ENCODE measurements around the gene ZSCAN26.

The ZSCAN26 gene

DNA sequence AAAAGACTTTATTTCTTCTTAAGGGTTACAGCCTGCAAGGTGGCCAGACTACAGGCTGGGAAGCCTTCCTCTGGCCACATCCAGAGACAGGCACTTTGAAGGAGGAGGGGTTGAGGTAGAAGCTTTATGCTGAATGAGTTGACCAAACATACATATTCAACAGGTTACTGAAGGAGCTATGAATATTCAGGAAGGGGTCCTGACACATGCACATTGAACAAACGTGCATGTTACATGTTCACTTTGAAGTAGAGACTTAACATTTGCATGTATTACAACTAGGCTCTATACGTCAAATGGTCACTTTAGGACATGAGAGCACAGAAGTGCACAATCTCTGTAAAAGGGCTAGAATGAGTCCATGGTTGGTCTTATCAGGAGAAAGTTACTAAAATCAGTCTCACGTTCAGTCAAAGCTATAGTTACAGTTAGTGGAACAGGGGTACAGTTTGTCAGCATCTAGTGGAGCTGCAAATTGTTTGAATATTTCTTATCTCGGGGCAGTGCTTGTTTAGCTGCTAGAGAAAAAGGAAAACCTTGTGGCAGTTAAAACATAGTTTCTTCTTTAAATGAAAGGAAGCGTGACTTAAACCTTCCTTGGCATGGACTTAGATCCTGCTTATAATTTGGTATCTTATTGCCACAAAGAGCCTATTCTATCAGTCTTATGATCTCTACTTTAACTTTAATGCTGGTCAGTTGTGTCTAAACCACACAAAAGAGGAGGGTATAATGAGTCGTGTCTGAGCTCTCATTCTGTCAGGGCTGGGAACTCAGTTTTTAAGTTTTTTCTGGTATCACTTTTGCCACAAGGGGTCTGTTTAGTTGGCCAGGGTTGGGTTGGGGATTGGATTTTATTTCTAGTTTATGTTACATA, 46.4 kb upstream of the ZSCAN26 start:
- Histone ChIP-seq H3K27me3 (ENCODE audit: control insufficient read depth, low read length) (peaks cover 16% of the 10 kb centered on the region), H3K4me2 (ENCODE audit: low read length) (0 out of 2 replicates have a peak overlapping the region, but pooled peaks have one; percentile 8)

DNA sequence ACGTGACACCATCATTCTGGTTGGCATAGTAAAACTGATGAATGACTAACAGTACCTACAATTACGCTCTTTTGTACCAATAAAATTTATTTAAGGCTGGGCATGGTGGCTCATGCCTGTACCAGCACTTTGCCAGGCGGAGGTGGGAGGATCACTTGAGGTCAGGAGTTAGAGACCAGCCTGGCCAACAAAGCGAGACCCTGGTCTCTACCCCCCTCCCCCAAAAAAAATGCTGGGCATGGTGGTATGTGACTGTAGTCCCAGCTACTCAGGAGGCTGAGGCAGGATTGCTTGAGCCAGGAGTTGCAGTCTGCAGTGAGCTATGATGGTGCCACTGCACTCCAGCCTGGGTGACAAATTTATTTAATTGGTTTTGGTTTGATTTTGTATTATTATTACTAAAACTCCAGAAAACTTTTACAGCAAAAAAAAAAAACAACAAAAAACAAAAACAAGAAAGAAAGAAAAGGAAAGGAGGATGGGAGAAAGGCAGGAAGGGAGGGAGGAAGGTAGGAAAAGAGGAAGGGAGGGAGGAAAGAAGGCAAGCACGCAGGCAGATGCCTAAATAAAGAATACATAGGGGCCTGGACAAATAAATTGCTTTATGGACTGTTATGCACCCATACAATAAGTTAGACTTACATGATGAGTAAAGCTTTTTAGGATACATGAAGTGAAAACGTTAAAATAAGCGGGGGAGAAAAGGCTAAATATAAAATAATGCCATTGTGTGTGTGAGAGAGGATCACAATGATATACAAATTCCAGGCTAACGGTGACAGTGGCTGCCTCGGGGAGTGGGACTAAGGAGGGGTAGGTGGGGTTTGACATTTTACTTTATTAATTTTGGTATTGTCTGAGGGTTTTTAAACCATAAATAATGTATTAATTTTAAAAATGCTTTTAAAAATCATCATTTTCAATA, 42.5 kb upstream of the ZSCAN26 start:
- no peak overlapping the region for H3K27ac ChIP-seq (ENCODE audit: low read depth, low read length)
- peaks cover 19% of the 10 kb centered on the region for H3K4me1 ChIP-seq (ENCODE audit: control insufficient read depth, low read length)
- H3K4me3 ChIP-seq (ENCODE audit: low read length) = peak overlapping the region; percentile 93
- H3K9me2 ChIP-seq (replicated peaks; ENCODE audit: control insufficient read depth, low read length) = no peaks in the 10 kb centered on the region
- peaks cover 7% of the 10 kb centered on the region for H3K79me2 ChIP-seq (ENCODE audit: control insufficient read depth, low read length)
- H3F3A ChIP-seq (ENCODE audit: control insufficient read depth, insufficient read depth) = 0 out of 2 replicates have a peak, but pooled peaks cover 5% of the 10 kb centered on the region
- peaks cover 12% of the 10 kb centered on the region for H3K27me3 ChIP-seq (ENCODE audit: control insufficient read depth, low read length)
- peak overlapping the region; percentile 93 for H3K4me2 ChIP-seq (ENCODE audit: low read length)
- peaks cover 18% of the 10 kb centered on the region for H3K36me3 ChIP-seq (ENCODE audit: control insufficient read depth, low read length)
- no peaks in the 10 kb centered on the region for H3K9me3 ChIP-seq (ENCODE audit: control insufficient read depth, insufficient read depth, low read length)
- H4K20me1 ChIP-seq (ENCODE audit: control insufficient read depth, insufficient read depth, low read depth, low read length) = no peaks in the 10 kb centered on the region
- TF ChIP-seq EZH2phosphoT487 (IDR thresholded peaks at IDR 0.05; ENCODE audit: borderline replicate concordance, low read length) = no peak
- TF ChIP-seq, protein P1, sequence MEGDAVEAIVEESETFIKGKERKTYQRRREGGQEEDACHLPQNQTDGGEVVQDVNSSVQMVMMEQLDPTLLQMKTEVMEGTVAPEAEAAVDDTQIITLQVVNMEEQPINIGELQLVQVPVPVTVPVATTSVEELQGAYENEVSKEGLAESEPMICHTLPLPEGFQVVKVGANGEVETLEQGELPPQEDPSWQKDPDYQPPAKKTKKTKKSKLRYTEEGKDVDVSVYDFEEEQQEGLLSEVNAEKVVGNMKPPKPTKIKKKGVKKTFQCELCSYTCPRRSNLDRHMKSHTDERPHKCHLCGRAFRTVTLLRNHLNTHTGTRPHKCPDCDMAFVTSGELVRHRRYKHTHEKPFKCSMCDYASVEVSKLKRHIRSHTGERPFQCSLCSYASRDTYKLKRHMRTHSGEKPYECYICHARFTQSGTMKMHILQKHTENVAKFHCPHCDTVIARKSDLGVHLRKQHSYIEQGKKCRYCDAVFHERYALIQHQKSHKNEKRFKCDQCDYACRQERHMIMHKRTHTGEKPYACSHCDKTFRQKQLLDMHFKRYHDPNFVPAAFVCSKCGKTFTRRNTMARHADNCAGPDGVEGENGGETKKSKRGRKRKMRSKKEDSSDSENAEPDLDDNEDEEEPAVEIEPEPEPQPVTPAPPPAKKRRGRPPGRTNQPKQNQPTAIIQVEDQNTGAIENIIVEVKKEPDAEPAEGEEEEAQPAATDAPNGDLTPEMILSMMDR (IDR thresholded peaks at IDR 0.05; ENCODE audit: low read depth, low read length, poor library complexity, severe bottlenecking) = no peak

More for the DNA sequence above, 46.4 kb upstream of the ZSCAN26 start:
- TF ChIP-seq, protein P1 (IDR thresholded peaks at IDR 0.05; ENCODE audit: low read depth, low read length, poor library complexity, severe bottlenecking) = no peak
- no peak for TF ChIP-seq EZH2phosphoT487 (IDR thresholded peaks at IDR 0.05; ENCODE audit: borderline replicate concordance, low read length)
- no peak overlapping the region for H3K27ac ChIP-seq (ENCODE audit: low read depth, low read length)
- H3F3A ChIP-seq (ENCODE audit: control insufficient read depth, insufficient read depth) = 0 out of 2 replicates have a peak, but pooled peaks cover 3% of the 10 kb centered on the region
- H3K36me3 ChIP-seq (ENCODE audit: control insufficient read depth, low read length) = no peaks in the 10 kb centered on the region
- H3K4me1 ChIP-seq (ENCODE audit: control insufficient read depth, low read length) = peaks cover 18% of the 10 kb centered on the region
- peaks cover 3% of the 10 kb centered on the region; the same call in 1 of the 2 replicates for H3K79me2 ChIP-seq (ENCODE audit: control insufficient read depth, low read length)
- no peaks in the 10 kb centered on the region for H3K9me3 ChIP-seq (ENCODE audit: control insufficient read depth, insufficient read depth, low read length)
- H4K20me1 ChIP-seq (ENCODE audit: control insufficient read depth, insufficient read depth, low read depth, low read length) = no peaks in the 10 kb centered on the region
- no peak overlapping the region for H3K4me3 ChIP-seq (ENCODE audit: low read length)
- H3K9me2 ChIP-seq (replicated peaks; ENCODE audit: control insufficient read depth, low read length) = no peaks in the 10 kb centered on the region

DNA sequence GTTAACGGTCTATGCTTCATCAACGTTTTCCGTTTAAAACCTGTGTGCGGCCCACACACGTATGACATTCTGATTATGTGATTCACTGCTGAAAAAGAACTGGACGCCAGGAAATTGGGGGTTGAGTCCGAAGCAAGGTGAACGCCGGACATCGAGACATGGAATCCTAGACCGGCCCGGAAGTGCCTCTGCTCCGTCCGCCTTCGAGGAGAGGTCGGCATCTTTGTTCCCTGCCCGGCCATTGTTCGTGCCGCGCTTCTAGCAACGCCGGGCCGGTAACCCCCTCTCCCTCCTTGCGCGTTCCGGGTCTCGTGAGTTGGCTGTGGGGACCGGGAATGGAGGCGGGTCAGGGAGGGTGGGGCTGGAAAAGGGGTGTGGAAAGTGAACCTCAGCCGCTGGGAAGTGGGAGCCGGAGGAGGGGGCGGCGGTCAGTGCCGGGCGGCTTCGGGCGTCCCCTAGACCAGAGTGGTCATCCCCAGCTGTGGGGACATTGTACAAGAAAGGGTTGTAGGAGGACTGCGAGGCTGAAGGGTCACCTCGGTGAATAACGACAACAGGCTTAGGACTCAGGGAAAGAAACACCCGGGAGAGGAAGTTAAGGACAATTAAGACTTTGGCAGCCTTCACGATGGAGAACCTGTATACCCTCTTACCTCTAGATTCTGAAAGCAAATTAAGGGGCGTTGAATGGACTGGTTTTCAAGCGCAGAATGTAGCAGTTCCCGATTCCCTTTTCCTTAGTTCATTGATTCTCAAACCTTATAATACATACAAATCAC, 41.7 kb upstream of the ZSCAN26 start, which contains the start of gene ZSCAN9:
Gene ZSCAN9 (plus strand): TSS at position 220 of the 779 bp plus-strand sequence. CDS start 1,810 bp downstream, outside the sequence.
- H3F3A ChIP-seq (ENCODE audit: control insufficient read depth, insufficient read depth) = 0 out of 2 replicates have a peak, but pooled peaks cover 5% of the 10 kb centered on the region

More for the DNA sequence above, 41.7 kb upstream of the ZSCAN26 start, which contains the start of gene ZSCAN9:
- Histone ChIP-seq H3K4me1 (ENCODE audit: control insufficient read depth, low read length) (peaks cover 19% of the 10 kb centered on the region), H3K4me3 (ENCODE audit: low read length) (peak within 1 kb of the TSS; percentile 93), H3K79me2 (ENCODE audit: control insufficient read depth, low read length) (peaks cover 7% of the 10 kb centered on the region), H3K27ac (ENCODE audit: low read depth, low read length) (no peak within 1 kb of the TSS), H3K4me2 (ENCODE audit: low read length) (peak within 1 kb of the TSS; percentile 93), H3K9me2 (replicated peaks; ENCODE audit: control insufficient read depth, low read length) (no peaks in the 10 kb centered on the region), H3K9me3 (ENCODE audit: control insufficient read depth, insufficient read depth, low read length) (no peaks in the 10 kb centered on the region), H4K20me1 (ENCODE audit: control insufficient read depth, insufficient read depth, low read depth, low read length) (no peaks in the 10 kb centered on the region), H3K27me3 (ENCODE audit: control insufficient read depth, low read length) (peaks cover 10% of the 10 kb centered on the region), H3K36me3 (ENCODE audit: control insufficient read depth, low read length) (peaks cover 21% of the 10 kb centered on the region)
- TF ChIP-seq EZH2phosphoT487 (IDR thresholded peaks at IDR 0.05; ENCODE audit: borderline replicate concordance, low read length) = no peak
- TF ChIP-seq, protein P1 (IDR thresholded peaks at IDR 0.05; ENCODE audit: low read depth, low read length, poor library complexity, severe bottlenecking) = no peak

Measured in DOHH2 (cell line).